Keratinocyte (primary cell): Measurements from ENCODE around the gene DIP2B. TPM values are rescaled to one million over a fixed set of nuclear protein-coding genes. Genes with fewer than 3 reads are reported as not detected.

Experiments used
- DNase-seq: peaks from one replicate; pipeline ENCODE4 v3.0.0-alpha.2; 2011; ENCODE audit warnings: low read depth, missing footprints, low spot score
- FAIRE-seq: peaks from 2 replicates; lab custom pipeline; 2011; peaks lifted over from hg19 to GRCh38; lab: Jason Lieb, UNC
- H2AFZ ChIP-seq: 2 replicates; pipeline ENCODE4 v1.6.0; 2012; ENCODE audit warnings: low read length, control low read depth, inconsistent platforms; ENCODE audit not compliant: control insufficient read depth
- H3K27ac ChIP-seq: 2 replicates; pipeline ENCODE4 v1.5.1; 2011; ENCODE audit warnings: low read length; ENCODE audit not compliant: control insufficient read depth, insufficient read depth
- H3K27me3 ChIP-seq: 3 replicates; pipeline ENCODE4 v1.6.0; 2011; ENCODE audit warnings: low read length; ENCODE audit not compliant: control insufficient read depth, insufficient read depth; ENCODE audit errors: extremely low read depth
- H3K36me3 ChIP-seq, 2 experiments: 2 replicates in 1 of 2; 3 replicates in 1 of 2; pipeline ENCODE4 v1.5.1; 2011; ENCODE audit warnings: low read length in 2 of 2, mild to moderate bottlenecking in 1 of 2; ENCODE audit not compliant: control insufficient read depth in 2 of 2, insufficient read depth in 2 of 2; ENCODE audit errors: extremely low read depth in 1 of 2
- H3K4me1 ChIP-seq: 3 replicates; pipeline ENCODE4 v1.5.1; 2011; ENCODE audit warnings: low read length; ENCODE audit not compliant: control insufficient read depth, insufficient read depth; ENCODE audit errors: extremely low read depth
- H3K4me2 ChIP-seq: 3 replicates; pipeline ENCODE4 v1.6.0; 2011; ENCODE audit warnings: low read depth, low read length; ENCODE audit not compliant: control insufficient read depth, insufficient read depth; ENCODE audit errors: extremely low read depth
- H3K4me3 ChIP-seq, 3 experiments: fragments of 200-600 bp in 1 of 3; sonication (generic) in 1 of 3; 2 replicates in 2 of 3; 3 replicates in 1 of 3; pipeline ENCODE4 v1.5.1; 2011 to 2016; ENCODE audit warnings: low read length in 3 of 3, mild to moderate bottlenecking in 3 of 3, control low read depth in 2 of 3, inconsistent platforms in 1 of 3, low read depth in 1 of 3, mixed read lengths in 1 of 3, mixed run types in 1 of 3, moderate library complexity in 1 of 3; ENCODE audit not compliant: control insufficient read depth in 2 of 3, insufficient read depth in 2 of 3; ENCODE audit errors: extremely low read depth in 1 of 3
- H3K79me2 ChIP-seq: 2 replicates; pipeline ENCODE4 v1.6.0; 2012; ENCODE audit warnings: low read length; ENCODE audit not compliant: control insufficient read depth, insufficient read depth
- H3K9ac ChIP-seq: 3 replicates; pipeline ENCODE4 v1.6.0; 2011; ENCODE audit warnings: low read length; ENCODE audit not compliant: control insufficient read depth, insufficient read depth; ENCODE audit errors: extremely low read depth
- H3K9me1 ChIP-seq: 3 replicates; pipeline ENCODE4 v1.6.0; 2011; ENCODE audit warnings: low read length; ENCODE audit not compliant: control insufficient read depth, insufficient read depth; ENCODE audit errors: extremely low read depth
- H3K9me3 ChIP-seq: 2 replicates; pipeline ENCODE4 v1.5.1; 2012; ENCODE audit warnings: low read depth, low read length; ENCODE audit not compliant: control insufficient read depth
- H4K20me1 ChIP-seq: 3 replicates; pipeline ENCODE4 v1.6.0; 2011; ENCODE audit warnings: low read length; ENCODE audit not compliant: control insufficient read depth, insufficient read depth; ENCODE audit errors: extremely low read depth
- CTCF ChIP-seq, 3 experiments: IDR thresholded peaks in 1 of 3; conservative IDR thresholded peaks in 1 of 3; optimal IDR thresholded peaks in 1 of 3; 2 replicates in 2 of 3; 3 replicates in 1 of 3; pipeline versions ENCODE3 to v1.5.1; 2011; ENCODE audit warnings: low read length in 3 of 3, mild to moderate bottlenecking in 3 of 3, moderate library complexity in 2 of 3, control low read depth in 1 of 3, inconsistent platforms in 1 of 3; ENCODE audit not compliant: insufficient read depth in 2 of 3; ENCODE audit errors: extremely low read depth in 1 of 3
- EZH2 ChIP-seq: IDR thresholded peaks from one replicate; pipeline ENCODE4 v1.6.1; 2012; ENCODE audit warnings: inconsistent platforms, mild to moderate bottlenecking, low read length, moderate library complexity
- dilution Hi-C: fragments of 300-500 bp; cut with MboI; formaldehyde crosslinking; loops from one replicate; pipeline ENCODE4 v1.7.0; 2020; ENCODE audit warnings: low sequenced_read_pairs; ENCODE audit not compliant: extremely low pct_ligation_motif_present
- polyA plus RNA-seq, 5 experiments: library from polyadenylated mRNA; depleted of rRNA in 3 of 5; stranded (reverse) in 3 of 5; stranded (forward) in 1 of 5; unstranded in 1 of 5; fragments of >200 nt; gene quantifications; 1 replicate in 1 of 5; 2 replicates in 3 of 5; 3 replicates in 1 of 5; pipeline versions ENCODE4 v1.2.1 to v1.2.3, GENCODE V29; 2011 to 2012; ENCODE audit warnings: missing spikeins in 2 of 5, low read depth in 1 of 5, low replicate concordance in 1 of 5

The DIP2B gene
- polyA plus RNA-seq, 1 donor (not counting 4 experiments of a cell fraction or from before 2014, with no cell fraction given), result 30.2 TPM

GRCh38 chr12:50666023-50666422, 161.2 kb downstream of the DIP2B start:
- Histone ChIP-seq H3K4me1 (peaks cover 3% of the 10 kb centered on the region), H4K20me1 (peaks cover 3% of the 10 kb centered on the region), H3K9ac (no peak overlapping the region), H3K27ac (no peak overlapping the region), H3K4me3 (no peak overlapping the region), H3K9me3 (no peaks in the 10 kb centered on the region), H2AFZ (no peak overlapping the region), H3K27me3 (no peaks in the 10 kb centered on the region), H3K4me2 (no peak overlapping the region), H3K79me2 (no peaks in the 10 kb centered on the region), H3K9me1 (no peaks in the 10 kb centered on the region), H3K36me3 (peaks cover 2 to 5% of the 10 kb centered on the region in 2 experiments)
- DNase-seq, result no peak
- TF ChIP-seq CTCF (optimal IDR thresholded peaks at IDR 0.05 in 1 of 3, IDR thresholded peaks at IDR 0.05 in 1 of 3, conservative IDR thresholded peaks at IDR 0.05 in 1 of 3; ENCODE audit: extremely low read depth in 1 of 3, insufficient read depth in 2 of 3, low read length in 3 of 3) (no peak), EZH2 (no peak)
- dilution Hi-C loops, result no loop called here
- FAIRE-seq, result no peak

GRCh38 chr12:50672158-50672557, 167.4 kb downstream of the DIP2B start:
- H3K27me3 ChIP-seq, result no peaks in the 10 kb centered on the region
- H3K9me3 ChIP-seq, result no peaks in the 10 kb centered on the region
- peaks cover 12 to 14% of the 10 kb centered on the region in 2 experiments for H3K36me3 ChIP-seq
- DNase-seq (no peak), FAIRE-seq (no peak)
- H3K4me2 ChIP-seq, result no peak overlapping the region
- no peaks in the 10 kb centered on the region for H4K20me1 ChIP-seq
- dilution Hi-C loops, result no loop called here
- TF ChIP-seq EZH2, result no peak
- no peak for TF ChIP-seq CTCF (optimal IDR thresholded peaks at IDR 0.05 in 1 of 3, IDR thresholded peaks at IDR 0.05 in 1 of 3, conservative IDR thresholded peaks at IDR 0.05 in 1 of 3; ENCODE audit: extremely low read depth in 1 of 3, insufficient read depth in 2 of 3, low read length in 3 of 3)
- H3K9me1 ChIP-seq, result peaks cover 2% of the 10 kb centered on the region
- no peaks in the 10 kb centered on the region for H3K79me2 ChIP-seq
- H3K27ac ChIP-seq, result no peak overlapping the region
- no peaks in the 10 kb centered on the region for H3K4me1 ChIP-seq
- no peak overlapping the region for H2AFZ ChIP-seq
- no peak overlapping the region for H3K4me3 ChIP-seq
- H3K9ac ChIP-seq, result no peak overlapping the region
